MM.1S (cell line): ENCODE data around the gene HECW1.

ENCODE experiments used
- EZH2 ChIP-seq: fragments of 300-600 bp; sonication (generic); optimal IDR thresholded peaks from 2 replicates; pipeline ENCODE3; 2017; ENCODE audit warnings: low read depth, mild to moderate bottlenecking, antibody characterized with exemption, low read length, mixed read lengths
- TF ChIP-seq, protein P1 (sequence below): fragments of 300-600 bp; sonication (generic); IDR thresholded peaks from 2 replicates; pipeline ENCODE4 v1.5.1; 2016; ENCODE audit warnings: antibody characterized with exemption, low read length, mixed read lengths

DNA sequence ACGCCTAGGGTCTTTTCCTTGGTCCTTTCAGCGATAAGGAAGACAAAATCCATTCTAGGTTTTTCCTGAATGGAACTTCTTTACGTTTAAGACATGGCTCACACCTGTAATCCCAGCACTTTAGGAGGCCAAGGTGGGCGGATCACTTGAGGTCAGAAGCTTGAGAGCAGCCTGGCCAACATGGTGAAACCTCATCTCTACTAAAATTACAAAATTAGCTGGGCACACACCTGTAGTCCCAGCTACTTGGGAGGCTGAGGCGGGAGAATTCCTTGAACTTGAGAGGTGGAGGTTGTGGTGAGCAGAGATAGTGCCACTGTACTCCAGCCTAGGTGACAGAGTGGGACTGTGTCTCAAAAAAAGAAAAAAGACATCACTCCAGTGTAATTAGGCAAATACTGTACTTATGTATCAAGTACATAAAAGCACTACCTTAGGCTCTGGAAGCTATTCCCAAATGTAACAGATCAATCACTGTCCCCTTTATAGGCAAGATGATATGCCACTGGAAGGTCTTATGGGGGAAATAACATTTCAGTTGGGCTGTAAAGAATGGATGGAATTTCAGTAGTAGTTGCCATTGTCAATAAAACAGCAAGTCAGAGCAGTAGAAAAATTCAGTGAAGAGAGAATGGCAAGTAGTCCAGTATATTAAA, 476.2 kb downstream of the HECW1 start:
- TF ChIP-seq, protein P1, sequence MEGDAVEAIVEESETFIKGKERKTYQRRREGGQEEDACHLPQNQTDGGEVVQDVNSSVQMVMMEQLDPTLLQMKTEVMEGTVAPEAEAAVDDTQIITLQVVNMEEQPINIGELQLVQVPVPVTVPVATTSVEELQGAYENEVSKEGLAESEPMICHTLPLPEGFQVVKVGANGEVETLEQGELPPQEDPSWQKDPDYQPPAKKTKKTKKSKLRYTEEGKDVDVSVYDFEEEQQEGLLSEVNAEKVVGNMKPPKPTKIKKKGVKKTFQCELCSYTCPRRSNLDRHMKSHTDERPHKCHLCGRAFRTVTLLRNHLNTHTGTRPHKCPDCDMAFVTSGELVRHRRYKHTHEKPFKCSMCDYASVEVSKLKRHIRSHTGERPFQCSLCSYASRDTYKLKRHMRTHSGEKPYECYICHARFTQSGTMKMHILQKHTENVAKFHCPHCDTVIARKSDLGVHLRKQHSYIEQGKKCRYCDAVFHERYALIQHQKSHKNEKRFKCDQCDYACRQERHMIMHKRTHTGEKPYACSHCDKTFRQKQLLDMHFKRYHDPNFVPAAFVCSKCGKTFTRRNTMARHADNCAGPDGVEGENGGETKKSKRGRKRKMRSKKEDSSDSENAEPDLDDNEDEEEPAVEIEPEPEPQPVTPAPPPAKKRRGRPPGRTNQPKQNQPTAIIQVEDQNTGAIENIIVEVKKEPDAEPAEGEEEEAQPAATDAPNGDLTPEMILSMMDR, result no peak
- TF ChIP-seq EZH2, result no peak
